Stomach (tissue), 9 donors: ENCODE measurements around the gene FHAD1. TPM values are rescaled to one million over a fixed set of nuclear protein-coding genes. Genes with fewer than 3 reads are reported as not detected.

Experiments used
- DNase-seq, 2 donors: peaks; one replicate each; pipeline versions ENCODE4 v3.0.0 to v3.0.0-alpha.2; 2013 to 2019
- H3K27ac ChIP-seq, 5 donors: fragments of 200-600 bp in 4 of 5; sonication (generic) in 4 of 5; one replicate each; pipeline ENCODE4 v1.5.1; 2013 to 2019; ENCODE audit warnings: mild to moderate bottlenecking in 1 of 5, moderate library complexity in 1 of 5
- H3K27me3 ChIP-seq, 3 donors: fragments of 200-600 bp; sonication (generic); one replicate each; pipeline ENCODE4 v1.5.1; 2017 to 2019; ENCODE audit warnings: mixed run types in 1 of 3
- H3K36me3 ChIP-seq, 4 donors: fragments of 200-600 bp; sonication (generic); 1 replicate in 3 of 4; 2 replicates in 1 of 4; pipeline ENCODE4 v1.5.1; 2016 to 2019
- H3K4me1 ChIP-seq, 4 donors: fragments of 200-600 bp; sonication (generic); one replicate each; pipeline ENCODE4 v1.5.1; 2016 to 2019
- H3K4me3 ChIP-seq, 4 donors: fragments of 200-600 bp; sonication (generic) in 3 of 4; one replicate each; pipeline ENCODE4 v1.5.1; 2016 to 2019; ENCODE audit warnings: mild to moderate bottlenecking in 1 of 4
- H3K9me3 ChIP-seq, 4 donors: fragments of 200-600 bp; sonication (generic); one replicate each; pipeline ENCODE4 v1.5.1; 2016 to 2019
- EP300 ChIP-seq: sonication (generic); formaldehyde crosslinking; IDR thresholded peaks from one replicate; pipeline ENCODE4 v1.6.1; 2017; ENCODE audit warnings: antibody characterized with exemption
- POLR2A ChIP-seq, 4 donors: fragments of 450-650 bp; IDR thresholded peaks; one replicate each; pipeline ENCODE4 v1.6.1; 2016; ENCODE audit warnings: antibody characterized with exemption in 4 of 4, control low read depth in 2 of 4, mild to moderate bottlenecking in 1 of 4, moderate library complexity in 1 of 4
- POLR2AphosphoS5 ChIP-seq, 3 donors: sonication (generic); formaldehyde crosslinking; IDR thresholded peaks; one replicate each; pipeline ENCODE4 v1.6.1; 2016; ENCODE audit warnings: antibody characterized with exemption in 3 of 3
- WGBS, 5 donors: extraction: QIAGEN DNeasy Blood & Tissue Kit in 3 of 5; methylation state at CpG; one replicate each; pipeline versions ENCODE4 v1.1.5 to v1.1.7; 2013 to 2018; 5-methylcytosine and 5-hydroxymethylcytosine counted together
- intact Hi-C: fragments of 100-400 bp; cut with DNase I; formaldehyde crosslinking; loops from one replicate; pipeline ENCODE4 v1.15.1; 2023; ENCODE audit warnings: low total_unique reads
- polyA plus RNA-seq, 3 donors: library from polyadenylated mRNA; stranded (reverse); fragments of 200-250 nt; gene quantifications; one replicate each; pipeline ENCODE4 v1.2.3, GENCODE V29; 2013
- total RNA-seq, 5 donors: library from RNA; depleted of rRNA; stranded (reverse); fragments of >200 nt; gene quantifications; one replicate each; pipeline versions ENCODE4 v1.1.0 to v1.2.3, GENCODE V29; 2014 to 2016
- TF ChIP-seq, protein P1 (sequence below), 7 experiments: fragments of 450-650 bp in 4 of 7; fragments of 200-600 bp in 3 of 7; sonication (generic) in 3 of 7; IDR thresholded peaks; one replicate each; pipeline ENCODE4 v1.5.1; 2016 to 2019; ENCODE audit warnings: antibody characterized with exemption in 7 of 7, control low read depth in 2 of 7, mild to moderate bottlenecking in 1 of 7
- donor health status: healthy with polysubstance abuse.
- donor health status: Bipolar disorder and iron deficiency.
- donor health status: healthy.

Gene FHAD1
- total and polyA plus RNA-seq, 8 donors: 0.38 to 5.1 (median 1.4) TPM; not detected in 2

DNA sequence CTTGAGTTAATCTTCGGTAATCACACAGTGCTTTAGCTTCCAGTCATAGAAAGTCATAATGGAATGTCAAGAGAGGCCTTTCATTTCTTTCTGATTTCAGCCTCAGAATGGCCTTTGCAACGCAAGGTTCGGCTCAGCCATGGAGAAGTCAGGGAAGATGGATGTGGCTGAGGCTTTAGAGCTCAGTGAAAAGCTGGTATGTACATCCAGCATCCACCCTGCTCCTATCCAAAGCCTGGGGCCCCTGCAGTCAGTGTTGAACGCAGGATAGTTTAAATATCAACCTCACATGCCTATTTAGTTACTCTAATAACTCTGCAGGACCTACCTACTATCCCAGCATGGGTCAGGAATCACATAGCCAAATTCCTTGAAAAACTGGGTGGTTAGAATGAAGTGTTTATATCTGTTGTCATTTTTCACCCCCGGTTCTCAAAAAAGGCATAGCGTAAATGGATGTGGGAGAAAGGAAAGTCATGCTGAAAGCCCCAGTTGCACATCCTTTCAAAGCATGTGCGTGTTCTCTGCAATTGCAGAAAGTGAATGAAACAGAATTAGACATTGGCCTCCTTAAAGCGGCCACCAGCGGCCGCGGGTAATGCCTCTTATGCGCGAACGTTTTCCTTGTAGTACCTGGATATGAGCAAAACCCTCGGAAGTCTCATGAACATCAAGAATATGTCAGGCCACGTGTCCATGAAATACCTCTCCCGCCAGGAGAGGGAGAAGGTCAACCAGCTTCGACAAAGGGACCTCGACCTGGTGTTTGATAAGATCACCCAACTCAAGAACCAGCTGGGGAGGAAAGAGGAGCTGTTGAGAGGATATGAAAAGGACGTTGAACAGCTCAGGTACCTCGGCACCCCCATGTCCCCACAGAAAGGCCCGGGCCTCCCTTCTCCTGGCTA is 133.8 kb downstream of the FHAD1 start:
- Histone ChIP-seq H3K27me3 (no peaks in the 10 kb centered on the region), H3K27ac (no peak overlapping the region), H3K9me3 (no peaks in the 10 kb centered on the region), H3K36me3 (no peaks in the 10 kb centered on the region), H3K4me3 (no peak overlapping the region), H3K4me1 (peaks cover 2 to 7% (median 5%) of the 10 kb centered on the region in 4 donors)
- TF ChIP-seq POLR2A (IDR thresholded peaks at IDR 0.05) (no peak), POLR2AphosphoS5 (IDR thresholded peaks at IDR 0.05) (no peak), EP300 (no peak)
- TF ChIP-seq, protein P1, sequence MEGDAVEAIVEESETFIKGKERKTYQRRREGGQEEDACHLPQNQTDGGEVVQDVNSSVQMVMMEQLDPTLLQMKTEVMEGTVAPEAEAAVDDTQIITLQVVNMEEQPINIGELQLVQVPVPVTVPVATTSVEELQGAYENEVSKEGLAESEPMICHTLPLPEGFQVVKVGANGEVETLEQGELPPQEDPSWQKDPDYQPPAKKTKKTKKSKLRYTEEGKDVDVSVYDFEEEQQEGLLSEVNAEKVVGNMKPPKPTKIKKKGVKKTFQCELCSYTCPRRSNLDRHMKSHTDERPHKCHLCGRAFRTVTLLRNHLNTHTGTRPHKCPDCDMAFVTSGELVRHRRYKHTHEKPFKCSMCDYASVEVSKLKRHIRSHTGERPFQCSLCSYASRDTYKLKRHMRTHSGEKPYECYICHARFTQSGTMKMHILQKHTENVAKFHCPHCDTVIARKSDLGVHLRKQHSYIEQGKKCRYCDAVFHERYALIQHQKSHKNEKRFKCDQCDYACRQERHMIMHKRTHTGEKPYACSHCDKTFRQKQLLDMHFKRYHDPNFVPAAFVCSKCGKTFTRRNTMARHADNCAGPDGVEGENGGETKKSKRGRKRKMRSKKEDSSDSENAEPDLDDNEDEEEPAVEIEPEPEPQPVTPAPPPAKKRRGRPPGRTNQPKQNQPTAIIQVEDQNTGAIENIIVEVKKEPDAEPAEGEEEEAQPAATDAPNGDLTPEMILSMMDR (IDR thresholded peaks at IDR 0.05): no peak
- WGBS, 5 donors: 81 to 87% (median 84%) methylated on average over 21 to 22 of the region's 22 CpGs
- DNase-seq: no peak
- intact Hi-C loops: no loop called here

DNA sequence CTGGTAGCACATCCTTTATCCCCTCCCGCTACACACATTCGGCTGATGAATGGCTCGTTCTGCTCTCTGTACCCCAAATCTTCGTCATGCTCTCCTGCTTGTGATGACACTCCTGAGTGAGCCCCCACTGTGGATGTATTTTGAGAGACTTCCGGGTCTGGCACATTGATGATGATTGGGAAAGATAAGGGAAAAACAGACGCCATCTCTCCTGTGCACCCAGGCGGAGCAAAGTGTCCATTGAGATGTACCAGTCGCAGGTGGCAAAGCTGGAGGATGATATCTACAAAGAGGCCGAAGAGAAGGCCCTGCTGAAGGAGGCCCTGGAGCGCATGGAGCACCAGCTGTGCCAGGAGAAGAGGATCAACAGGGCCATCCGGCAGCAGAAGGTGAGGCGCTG is 134.8 kb downstream of the FHAD1 start:
- no peaks in the 10 kb centered on the region for H3K27me3 ChIP-seq
- TF ChIP-seq, protein P1 (IDR thresholded peaks at IDR 0.05): no peak
- TF ChIP-seq POLR2AphosphoS5 (IDR thresholded peaks at IDR 0.05) (no peak), EP300 (no peak), POLR2A (IDR thresholded peaks at IDR 0.05) (no peak)
- no peak overlapping the region for H3K4me3 ChIP-seq
- H3K36me3 ChIP-seq: no peaks in the 10 kb centered on the region
- peaks cover 4 to 16% (median 9%) of the 10 kb centered on the region in 4 donors for H3K4me1 ChIP-seq
- H3K9me3 ChIP-seq: no peaks in the 10 kb centered on the region
- no peak overlapping the region for H3K27ac ChIP-seq
- intact Hi-C loops: no loop called here
- no peak for DNase-seq
- WGBS, 5 donors: 92 to 96% (median 94%) methylated on average over 12 of the region's 12 CpGs

DNA sequence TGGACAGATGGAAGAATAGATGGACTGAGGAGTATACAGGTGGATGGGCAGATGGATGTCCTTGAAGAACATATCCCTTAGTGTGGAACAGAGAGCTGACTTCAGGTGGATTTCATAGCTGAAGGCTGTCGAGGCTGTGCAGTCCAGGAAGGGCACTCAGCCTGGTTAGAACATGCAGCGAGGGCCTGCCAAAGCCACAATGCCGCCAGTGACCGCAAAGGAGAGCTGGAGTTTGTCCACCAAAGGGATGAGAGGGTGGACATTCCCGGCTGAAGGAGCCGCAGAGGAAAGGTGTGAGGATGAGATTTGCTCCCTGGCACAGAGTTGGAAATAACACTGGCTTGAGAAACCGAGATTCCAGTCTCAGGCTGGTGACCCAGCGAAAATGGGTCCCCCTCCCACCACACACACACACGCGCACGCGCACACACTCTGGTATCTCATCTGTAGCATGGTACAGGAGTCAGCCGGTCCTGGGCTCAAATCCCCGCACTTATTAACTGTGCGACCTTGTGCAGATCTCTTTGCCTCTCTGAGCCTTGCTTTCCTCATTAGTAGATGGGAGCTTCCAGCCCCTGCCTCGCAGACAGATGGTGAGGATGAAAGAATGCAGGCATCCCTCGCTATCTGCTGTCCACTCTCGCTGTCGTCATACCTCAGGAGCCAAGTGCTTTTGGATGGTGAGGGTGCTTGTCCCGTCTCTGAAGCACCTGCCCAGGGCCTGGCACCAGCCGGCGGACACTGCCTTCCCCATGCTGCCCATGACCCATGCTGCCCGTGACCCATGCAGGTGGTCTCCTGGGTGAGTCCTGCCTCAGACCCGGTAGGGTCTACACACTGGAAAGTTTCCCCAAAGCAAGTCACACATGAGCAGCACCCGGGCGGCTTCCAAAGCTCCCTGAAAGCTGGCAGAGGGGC is 135.8 kb downstream of the FHAD1 start:
- H3K27me3 ChIP-seq: no peaks in the 10 kb centered on the region
- DNase-seq: no peak
- intact Hi-C loops: no loop called here
- H3K4me1 ChIP-seq: peaks cover 4 to 16% (median 9%) of the 10 kb centered on the region in 4 donors
- H3K9me3 ChIP-seq: no peaks in the 10 kb centered on the region
- TF ChIP-seq POLR2A (IDR thresholded peaks at IDR 0.05): no peak
- TF ChIP-seq, protein P1 (IDR thresholded peaks at IDR 0.05): no peak
- TF ChIP-seq EP300: no peak
- no peak for TF ChIP-seq POLR2AphosphoS5 (IDR thresholded peaks at IDR 0.05)
- 90 to 93% (median 92%) methylated on average over 25 to 26 of the region's 26 CpGs for WGBS, 5 donors
- no peak overlapping the region for H3K4me3 ChIP-seq
- H3K27ac ChIP-seq: no peak overlapping the region
- H3K36me3 ChIP-seq: no peaks in the 10 kb centered on the region

DNA sequence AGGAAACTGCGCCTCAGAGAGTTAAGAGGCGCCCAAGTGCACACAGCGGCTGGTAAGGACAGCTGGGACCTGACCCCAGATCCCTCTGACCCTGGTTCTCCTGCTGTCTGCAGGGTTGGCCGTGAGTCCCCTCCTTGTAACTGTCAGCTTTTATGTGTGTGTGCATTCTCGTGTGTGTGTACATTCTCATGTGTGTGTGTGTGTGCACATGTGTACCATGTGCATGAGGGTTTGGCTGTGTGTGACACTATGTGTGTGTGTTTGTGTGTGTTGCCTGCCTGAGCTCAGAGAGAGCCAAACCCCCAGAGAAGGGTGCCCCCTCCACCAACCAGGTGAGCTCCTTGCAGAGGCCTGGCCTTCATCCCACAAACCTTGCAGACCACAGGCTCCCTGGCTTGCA is 136.8 kb downstream of the FHAD1 start:
- intact Hi-C loops: no loop called here
- no peak overlapping the region for H3K4me3 ChIP-seq
- no peaks in the 10 kb centered on the region for H3K36me3 ChIP-seq
- no peaks in the 10 kb centered on the region for H3K27me3 ChIP-seq
- no peaks in the 10 kb centered on the region for H3K9me3 ChIP-seq
- TF ChIP-seq POLR2AphosphoS5 (IDR thresholded peaks at IDR 0.05): no peak
- TF ChIP-seq POLR2A (IDR thresholded peaks at IDR 0.05): no peak
- TF ChIP-seq, protein P1 (IDR thresholded peaks at IDR 0.05): no peak
- TF ChIP-seq EP300: no peak
- WGBS, 5 donors: 88 to 95% (median 93%) methylated on average over 5 of the region's 5 CpGs
- peaks cover 4 to 16% (median 9%) of the 10 kb centered on the region in 4 donors for H3K4me1 ChIP-seq
- no peak for DNase-seq
- H3K27ac ChIP-seq: no peak overlapping the region
